ENCODE data around the gene CDCA4. TPM values are rescaled to one million over a fixed set of nuclear protein-coding genes. Genes with fewer than 3 reads are reported as not detected.

The CDCA4 gene
- total and polyA plus RNA-seq, 2 donors (not counting 3 experiments of a cell fraction or from before 2014, with no cell fraction given): 29.9 to 44.5 TPM

DNA sequence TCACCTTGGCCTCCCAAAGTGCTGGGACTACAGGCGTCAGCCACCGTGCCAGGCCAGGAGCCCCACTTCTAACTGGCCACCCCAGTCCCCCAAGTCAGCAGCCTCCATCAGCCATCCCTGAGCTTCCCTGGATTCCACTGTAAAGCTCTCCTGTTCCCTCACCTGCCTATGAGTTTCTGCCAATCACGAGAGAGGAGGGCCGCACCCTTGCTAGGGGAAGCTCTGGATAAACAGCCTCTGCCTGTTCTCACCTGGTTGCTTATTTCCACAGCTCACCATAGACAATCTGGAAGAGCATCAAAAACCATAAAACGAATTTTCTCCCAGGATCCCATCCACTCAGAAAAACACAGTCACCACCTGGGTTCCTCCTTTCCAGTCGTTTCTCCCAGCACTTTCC, 5.0 kb downstream of the CDCA4 start:
- DNase-seq (ENCODE audit: low read depth, low spot score) (no peak), FAIRE-seq (no peak)
- Histone ChIP-seq H3K27me3 (ENCODE audit: control insufficient read depth in 2 of 2, insufficient read depth in 2 of 2, low read length in 2 of 2) (no peaks in the 10 kb centered on the region), H3K4me1 (ENCODE audit: control insufficient read depth, extremely low read depth, insufficient read depth, low read length) (peaks cover 39% of the 10 kb centered on the region), H4K20me1 (replicated peaks; ENCODE audit: control insufficient read depth, extremely low read depth, insufficient read depth, low read length) (no peaks in the 10 kb centered on the region), H3K9me1 (replicated peaks; ENCODE audit: control insufficient read depth, extremely low read depth, insufficient read depth, low read length) (no peaks in the 10 kb centered on the region), H2AFZ (ENCODE audit: low read depth, low read length) (no peak overlapping the region), H3K4me3 (replicated peaks in 1 of 3; ENCODE audit: insufficient read depth in 1 of 3, low read depth in 1 of 3, low read length in 3 of 3) (no peak overlapping the region), H3K4me2 (ENCODE audit: insufficient read depth, low read length) (no peak overlapping the region), H3K9ac (replicated peaks; ENCODE audit: extremely low read depth, insufficient read depth, low read length) (no peak overlapping the region), H3K36me3 (ENCODE audit: control insufficient read depth in 2 of 2, extremely low read depth in 1 of 2, insufficient read depth in 2 of 2, low read length in 2 of 2) (peaks cover 3 to 6% of the 10 kb centered on the region in 2 experiments), H3K27ac (ENCODE audit: insufficient read depth, low read depth, low read length) (no peak overlapping the region), H3K9me3 (replicated peaks; ENCODE audit: control insufficient read depth, insufficient read depth, low read length) (no peaks in the 10 kb centered on the region), H3K79me2 (ENCODE audit: control insufficient read depth, insufficient read depth, low read length) (peaks cover 98% of the 10 kb centered on the region)
- ChIA-PET CTCF (interaction anchor here (1.2 to 1.6 kb wide), 3 partner anchors 11 to 42 kb away, joined by 4 to 6 read pairs (median 6); no protein-coding TSS in a partner anchor), POLR2A (interaction anchor here (0.6 kb wide), 1 partner anchor 42 kb away, joined by 5 read pairs; no protein-coding TSS in a partner anchor)
- dilution Hi-C loops (cut with MboI; ENCODE audit: extremely low pct_ligation_motif_present, low sequenced_read_pairs) (no loop called here), intact Hi-C loops (cut with micrococcal nuclease) (loop anchor here (1.0 kb wide), 1 partner anchor 29 kb away; no protein-coding TSS in a partner anchor)
- TF ChIP-seq, protein P1, sequence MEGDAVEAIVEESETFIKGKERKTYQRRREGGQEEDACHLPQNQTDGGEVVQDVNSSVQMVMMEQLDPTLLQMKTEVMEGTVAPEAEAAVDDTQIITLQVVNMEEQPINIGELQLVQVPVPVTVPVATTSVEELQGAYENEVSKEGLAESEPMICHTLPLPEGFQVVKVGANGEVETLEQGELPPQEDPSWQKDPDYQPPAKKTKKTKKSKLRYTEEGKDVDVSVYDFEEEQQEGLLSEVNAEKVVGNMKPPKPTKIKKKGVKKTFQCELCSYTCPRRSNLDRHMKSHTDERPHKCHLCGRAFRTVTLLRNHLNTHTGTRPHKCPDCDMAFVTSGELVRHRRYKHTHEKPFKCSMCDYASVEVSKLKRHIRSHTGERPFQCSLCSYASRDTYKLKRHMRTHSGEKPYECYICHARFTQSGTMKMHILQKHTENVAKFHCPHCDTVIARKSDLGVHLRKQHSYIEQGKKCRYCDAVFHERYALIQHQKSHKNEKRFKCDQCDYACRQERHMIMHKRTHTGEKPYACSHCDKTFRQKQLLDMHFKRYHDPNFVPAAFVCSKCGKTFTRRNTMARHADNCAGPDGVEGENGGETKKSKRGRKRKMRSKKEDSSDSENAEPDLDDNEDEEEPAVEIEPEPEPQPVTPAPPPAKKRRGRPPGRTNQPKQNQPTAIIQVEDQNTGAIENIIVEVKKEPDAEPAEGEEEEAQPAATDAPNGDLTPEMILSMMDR (IDR thresholded peaks at IDR 0.05; ENCODE audit: extremely low read depth in 1 of 2, insufficient read depth in 1 of 2, low read depth in 1 of 2, low read length in 2 of 2): no peak
- TF ChIP-seq JUN (IDR thresholded peaks at IDR 0.05; ENCODE audit: borderline replicate concordance, insufficient read depth, insufficient read length, low read depth) (no peak), EZH2 (IDR thresholded peaks at IDR 0.05; ENCODE audit: borderline replicate concordance, low read depth, low read length, severe bottlenecking) (no peak), FOS (IDR thresholded peaks at IDR 0.05; ENCODE audit: borderline replicate concordance, insufficient read depth, low read length) (no peak), GATA2 (IDR thresholded peaks at IDR 0.05; ENCODE audit: insufficient read depth, insufficient read length, low read depth, low read length) (no peak), POLR2A (IDR thresholded peaks at IDR 0.05; ENCODE audit: low read depth, low read length) (no peak), POLR2AphosphoS5 (IDR thresholded peaks at IDR 0.05; ENCODE audit: insufficient read depth, low read depth, low read length) (no peak), MYC (IDR thresholded peaks at IDR 0.05; ENCODE audit: low read depth, low read length) (no peak)
- TF ChIP-seq, protein P2, sequence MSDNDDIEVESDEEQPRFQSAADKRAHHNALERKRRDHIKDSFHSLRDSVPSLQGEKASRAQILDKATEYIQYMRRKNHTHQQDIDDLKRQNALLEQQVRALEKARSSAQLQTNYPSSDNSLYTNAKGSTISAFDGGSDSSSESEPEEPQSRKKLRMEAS (IDR thresholded peaks at IDR 0.05; ENCODE audit: insufficient read depth, insufficient read length): no peak
- no TSS peak for BruUV-seq (replicated peaks)
